Smooth muscle cell (in vitro differentiated cells): ENCODE measurements around the gene SDCBP2. TPM values are rescaled to one million over a fixed set of nuclear protein-coding genes. Genes with fewer than 3 reads are reported as not detected.

Experiments
- DNase-seq: peaks from one replicate; lab custom pipeline; 2025; ENCODE audit not compliant: unreplicated experiment; lab: John Stamatoyannopoulos, UW
- H2AFZ ChIP-seq: fragments of 200-600 bp; sonication (generic); 2 replicates; pipeline ENCODE4 v1.6.0; 2016; ENCODE audit warnings: antibody characterized with exemption, low read depth, mild to moderate bottlenecking
- H3F3A ChIP-seq: fragments of 200-600 bp; sonication (generic); 2 replicates; pipeline ENCODE4 v1.6.0; 2017; ENCODE audit warnings: antibody characterized with exemption, low read depth
- H3K27ac ChIP-seq: fragments of 200-600 bp; sonication (generic); 2 replicates; pipeline ENCODE4 v1.5.1; 2016; ENCODE audit warnings: low read depth, mild to moderate bottlenecking
- H3K27me3 ChIP-seq: fragments of 200-600 bp; sonication (generic); 2 replicates; pipeline ENCODE4 v1.6.1; 2016; ENCODE audit warnings: low read depth, mild to moderate bottlenecking
- H3K36me3 ChIP-seq: fragments of 200-600 bp; sonication (generic); 2 replicates; pipeline ENCODE4 v1.5.1; 2016; ENCODE audit warnings: low read depth
- H3K4me1 ChIP-seq: fragments of 200-600 bp; sonication (generic); 2 replicates; pipeline ENCODE4 v1.5.1; 2016; ENCODE audit warnings: low read depth
- H3K4me2 ChIP-seq: fragments of 200-600 bp; sonication (generic); 2 replicates; pipeline ENCODE4 v1.6.0; 2016; ENCODE audit warnings: mild to moderate bottlenecking
- H3K4me3 ChIP-seq: fragments of 200-600 bp; sonication (generic); 2 replicates; pipeline ENCODE4 v1.5.1; 2016; ENCODE audit warnings: mild to moderate bottlenecking
- H3K79me2 ChIP-seq: fragments of 200-600 bp; sonication (generic); 2 replicates; pipeline ENCODE4 v1.6.0; 2016; ENCODE audit warnings: low read depth, mild to moderate bottlenecking
- H3K9ac ChIP-seq: fragments of 200-600 bp; sonication (generic); 2 replicates; pipeline ENCODE4 v1.6.0; 2016; ENCODE audit warnings: low read depth
- H3K9me3 ChIP-seq: fragments of 200-600 bp; sonication (generic); replicated peaks from 2 replicates; pipeline ENCODE4 v1.5.1; 2016; ENCODE audit warnings: low read depth
- H4K20me1 ChIP-seq: fragments of 200-600 bp; sonication (generic); 2 replicates; pipeline ENCODE4 v1.6.0; 2016; ENCODE audit warnings: low read depth
- WGBS: methylation state at CpG from one replicate; pipeline ENCODE4 v1.1.7; 2016; ENCODE audit warnings: low lambda C conversion rate; 5-methylcytosine and 5-hydroxymethylcytosine counted together
- polyA plus RNA-seq: library from polyadenylated mRNA; unstranded; fragments of >200 nt; fragmentation: Nextera tagmentation; extraction: Ambion mirVana; gene quantifications from 2 replicates; pipeline ENCODE4 v1.2.1, GENCODE V29; 2016
- total RNA-seq: library from RNA; depleted of rRNA; stranded (reverse); fragments of >200 nt; gene quantifications from 2 replicates; pipeline ENCODE4 v1.2.3, GENCODE V29; 2014
- TF ChIP-seq, protein P1 (sequence below): fragments of 200-600 bp; sonication (generic); IDR thresholded peaks from 2 replicates; pipeline ENCODE4 v1.5.1; 2017; ENCODE audit warnings: borderline replicate concordance, mild to moderate bottlenecking, antibody characterized with exemption; ENCODE audit not compliant: insufficient read depth, poor library complexity, severe bottlenecking

SDCBP2 gene
- total and polyA plus RNA-seq, 2 experiments from 2014 or later, result 3.6 to 4.7 TPM

DNA sequence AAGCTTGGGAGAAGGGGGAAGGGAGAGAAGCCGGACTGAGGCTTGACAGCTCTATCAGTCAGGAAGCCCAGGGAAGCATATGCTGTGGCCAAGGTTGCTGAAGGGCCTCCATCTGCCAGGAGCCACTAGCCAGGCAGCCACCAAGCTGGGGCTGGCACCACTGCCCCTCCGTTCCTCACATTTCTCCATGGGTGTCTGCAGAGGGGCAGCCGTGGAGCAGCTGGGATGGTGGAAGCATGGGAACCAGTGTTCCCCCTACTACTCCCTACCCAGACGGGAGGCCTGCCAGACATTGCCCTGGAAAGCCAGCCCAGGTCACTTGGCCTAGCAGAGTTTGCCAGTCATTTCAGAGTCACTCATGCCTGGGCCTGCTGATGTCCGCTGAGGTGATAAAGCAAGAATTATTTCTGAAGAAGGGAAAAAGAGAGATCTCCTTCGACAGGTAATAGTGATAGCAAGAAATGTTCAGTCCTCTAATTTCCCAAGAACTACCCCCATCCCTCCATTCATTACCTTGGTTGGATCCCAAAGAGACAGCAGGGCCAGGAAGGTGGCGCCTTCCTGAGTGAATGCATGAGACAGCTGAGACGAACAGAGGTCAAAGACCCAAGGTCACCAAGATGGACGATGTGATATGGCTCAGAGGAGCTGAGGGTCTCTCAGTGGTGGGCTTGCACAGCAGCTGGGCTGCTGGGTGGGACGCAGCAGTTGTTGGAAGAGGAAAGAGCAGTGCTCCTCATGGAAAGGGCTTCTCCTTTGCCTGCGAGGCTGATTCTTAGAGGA, 41.0 kb downstream of the SDCBP2 start:
- Histone ChIP-seq H4K20me1 (no peaks in the 10 kb centered on the region), H3F3A (no peaks in the 10 kb centered on the region), H3K36me3 (no peaks in the 10 kb centered on the region), H3K9ac (no peak overlapping the region), H3K4me3 (no peak overlapping the region), H3K9me3 (no peaks in the 10 kb centered on the region), H2AFZ (no peak overlapping the region), H3K79me2 (no peaks in the 10 kb centered on the region), H3K27ac (no peak overlapping the region), H3K4me1 (peaks cover 7% of the 10 kb centered on the region), H3K27me3 (no peaks in the 10 kb centered on the region), H3K4me2 (no peak overlapping the region)
- DNase-seq, result no peak
- 97% methylated on average over 11 of the region's 11 CpGs for WGBS
- TF ChIP-seq, protein P1, sequence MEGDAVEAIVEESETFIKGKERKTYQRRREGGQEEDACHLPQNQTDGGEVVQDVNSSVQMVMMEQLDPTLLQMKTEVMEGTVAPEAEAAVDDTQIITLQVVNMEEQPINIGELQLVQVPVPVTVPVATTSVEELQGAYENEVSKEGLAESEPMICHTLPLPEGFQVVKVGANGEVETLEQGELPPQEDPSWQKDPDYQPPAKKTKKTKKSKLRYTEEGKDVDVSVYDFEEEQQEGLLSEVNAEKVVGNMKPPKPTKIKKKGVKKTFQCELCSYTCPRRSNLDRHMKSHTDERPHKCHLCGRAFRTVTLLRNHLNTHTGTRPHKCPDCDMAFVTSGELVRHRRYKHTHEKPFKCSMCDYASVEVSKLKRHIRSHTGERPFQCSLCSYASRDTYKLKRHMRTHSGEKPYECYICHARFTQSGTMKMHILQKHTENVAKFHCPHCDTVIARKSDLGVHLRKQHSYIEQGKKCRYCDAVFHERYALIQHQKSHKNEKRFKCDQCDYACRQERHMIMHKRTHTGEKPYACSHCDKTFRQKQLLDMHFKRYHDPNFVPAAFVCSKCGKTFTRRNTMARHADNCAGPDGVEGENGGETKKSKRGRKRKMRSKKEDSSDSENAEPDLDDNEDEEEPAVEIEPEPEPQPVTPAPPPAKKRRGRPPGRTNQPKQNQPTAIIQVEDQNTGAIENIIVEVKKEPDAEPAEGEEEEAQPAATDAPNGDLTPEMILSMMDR, result no peak

DNA sequence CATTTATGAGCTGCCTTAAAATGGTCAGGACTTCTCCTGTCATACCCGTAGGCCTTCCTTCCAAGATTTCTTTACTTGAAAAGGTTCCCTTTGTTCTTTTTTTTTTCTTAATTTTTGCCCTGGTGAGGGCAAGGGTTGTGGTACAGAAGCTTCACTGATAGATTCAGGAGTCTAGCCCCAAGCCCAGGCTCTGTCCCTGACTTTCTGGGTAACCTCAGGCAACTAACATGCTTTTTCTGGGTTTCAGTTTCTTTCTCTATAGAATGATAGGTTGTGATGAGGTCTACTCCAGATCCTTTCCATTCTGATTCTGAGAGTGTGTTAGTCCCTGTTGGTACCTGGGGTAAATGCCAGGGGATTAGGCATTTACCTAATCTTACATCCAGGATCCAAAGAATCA, 41.6 kb downstream of the SDCBP2 start:
- no peak for DNase-seq
- Histone ChIP-seq H3K9me3 (no peaks in the 10 kb centered on the region), H2AFZ (no peak overlapping the region), H3K27me3 (no peaks in the 10 kb centered on the region), H3K4me2 (no peak overlapping the region), H3K36me3 (no peaks in the 10 kb centered on the region), H4K20me1 (no peaks in the 10 kb centered on the region), H3K27ac (no peak overlapping the region), H3K4me3 (no peak overlapping the region), H3F3A (no peaks in the 10 kb centered on the region), H3K9ac (no peak overlapping the region), H3K4me1 (peaks cover 11% of the 10 kb centered on the region), H3K79me2 (no peaks in the 10 kb centered on the region)
- 93% methylated on average over 1 of the region's 1 CpG for WGBS
- TF ChIP-seq, protein P1, result no peak

DNA sequence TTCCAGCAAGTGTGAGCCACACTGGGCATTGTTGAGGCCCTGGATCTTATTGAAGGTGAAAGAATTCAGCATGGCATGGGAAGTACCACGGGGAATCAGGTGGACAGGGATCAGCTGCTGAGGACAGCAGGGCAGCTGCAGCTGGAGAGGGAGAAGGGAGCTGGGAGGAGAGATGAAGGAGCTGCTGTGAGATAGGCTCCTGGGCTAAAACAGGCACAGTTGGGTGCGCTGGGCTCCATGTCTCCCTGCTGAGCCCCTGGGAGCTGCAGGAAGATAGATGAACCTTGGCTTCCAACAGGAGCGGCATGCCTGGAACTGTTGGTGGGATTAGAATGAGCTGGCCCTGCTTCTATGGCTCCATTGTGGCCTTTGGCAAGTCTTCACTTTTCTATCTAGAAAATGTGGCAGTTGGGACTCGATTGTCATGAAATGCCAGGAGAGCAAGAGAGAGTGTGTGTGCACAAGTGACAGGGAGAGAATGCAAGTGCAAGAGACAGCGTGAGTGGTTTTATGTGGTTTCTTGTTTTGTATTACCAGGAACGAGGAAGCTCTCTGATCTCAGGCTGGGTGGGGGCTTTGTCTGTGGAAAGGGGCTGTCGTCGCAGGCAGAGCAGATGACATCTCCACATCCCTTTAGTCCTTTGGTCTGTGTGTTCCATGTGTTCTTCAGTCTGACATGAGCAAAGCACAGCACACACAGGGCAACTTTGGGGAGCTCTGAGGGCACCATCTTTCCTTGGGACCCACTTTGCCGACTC, 42.5 kb downstream of the SDCBP2 start:
- H3K79me2 ChIP-seq, result no peaks in the 10 kb centered on the region
- no peak overlapping the region for H3K9ac ChIP-seq
- H3F3A ChIP-seq, result no peaks in the 10 kb centered on the region
- WGBS, result 91% methylated on average over 9 of the region's 9 CpGs
- DNase-seq, result no peak
- no peaks in the 10 kb centered on the region for H3K9me3 ChIP-seq
- H2AFZ ChIP-seq, result no peak overlapping the region
- no peak overlapping the region for H3K4me3 ChIP-seq
- H3K4me2 ChIP-seq, result no peak overlapping the region
- no peaks in the 10 kb centered on the region for H4K20me1 ChIP-seq
- peaks cover 11% of the 10 kb centered on the region for H3K4me1 ChIP-seq
- TF ChIP-seq, protein P1, result no peak
- no peaks in the 10 kb centered on the region for H3K36me3 ChIP-seq
- no peaks in the 10 kb centered on the region for H3K27me3 ChIP-seq
- H3K27ac ChIP-seq, result no peak overlapping the region
